H1 (cell line): Measurements from ENCODE around the gene ISG20L2. TPM values are rescaled to one million over a fixed set of nuclear protein-coding genes. Genes with fewer than 3 reads are reported as not detected.

Experiments used
- CTCF ChIA-PET: fragments of 300-600 bp; sonication (Branson Sonifier 250); formaldehyde crosslinking; loops from one replicate; lab custom pipeline; 2021; ENCODE audit not compliant: partially characterized antibody; lab: Charles Lee
- POLR2A ChIA-PET: fragments of 300-600 bp; sonication (Branson Sonifier 250); formaldehyde crosslinking; loops from one replicate; lab custom pipeline; 2021; ENCODE audit warnings: inconsistent platforms; ENCODE audit not compliant: partially characterized antibody; lab: Charles Lee
- DNase-seq, 2 experiments: peaks; one replicate each; pipeline versions ENCODE4 v3.0.0 to v3.0.0-alpha.2; 2010 to 2022; ENCODE audit warnings: low spot score in 2 of 2, low read depth in 1 of 2, mixed read lengths in 1 of 2
- FAIRE-seq: peaks from 2 replicates; lab custom pipeline; 2011; peaks lifted over from hg19 to GRCh38; lab: Jason Lieb, UNC
- H2AFZ ChIP-seq: 2 replicates; pipeline ENCODE4 v1.8.1; 2012; ENCODE audit warnings: low read length, inconsistent platforms
- H2AK5ac ChIP-seq: 2 replicates; pipeline ENCODE4 v1.6.1; 2013; ENCODE audit warnings: low read depth, low read length
- H2BK120ac ChIP-seq: replicated peaks from 2 replicates; pipeline ENCODE3; 2013; ENCODE audit warnings: low read depth, low read length, inconsistent platforms
- H2BK12ac ChIP-seq: 2 replicates; pipeline ENCODE4 v1.6.1; 2013; ENCODE audit warnings: low read depth, low read length
- H2BK15ac ChIP-seq: 2 replicates; pipeline ENCODE4 v1.6.1; 2013; ENCODE audit warnings: low read length
- H2BK20ac ChIP-seq: 2 replicates; pipeline ENCODE4 v1.6.1; 2013; ENCODE audit warnings: low read length
- H2BK5ac ChIP-seq: 2 replicates; pipeline ENCODE4 v1.6.1; 2013; ENCODE audit warnings: low read depth, low read length
- H3K14ac ChIP-seq: 2 replicates; pipeline ENCODE4 v1.6.1; 2013; ENCODE audit warnings: inconsistent platforms; ENCODE audit not compliant: insufficient read length
- H3K18ac ChIP-seq: 2 replicates; pipeline ENCODE4 v1.6.1; 2013; ENCODE audit warnings: low read length; ENCODE audit errors: extremely low read depth
- H3K23ac ChIP-seq: 2 replicates; pipeline ENCODE4 v1.6.1; 2013; ENCODE audit warnings: inconsistent platforms; ENCODE audit not compliant: insufficient read length
- H3K23me2 ChIP-seq: 2 replicates; pipeline ENCODE4 v1.6.1; 2013; ENCODE audit warnings: low read depth, low read length
- H3K27ac ChIP-seq: 2 replicates; pipeline ENCODE4 v1.6.1; 2011; ENCODE audit warnings: low read depth, low read length, inconsistent platforms
- H3K27me3 ChIP-seq, 4 experiments: replicated peaks in 1 of 4; 1 replicate in 1 of 4; 2 replicates in 3 of 4; pipeline versions ENCODE4 v1.6.1 to v1.8.1; 2011 to 2013; ENCODE audit warnings: low read length in 3 of 4, mild to moderate bottlenecking in 3 of 4, inconsistent platforms in 2 of 4, mixed read lengths in 2 of 4, moderate library complexity in 1 of 4; ENCODE audit not compliant: control insufficient read depth in 3 of 4, insufficient read depth in 3 of 4; ENCODE audit errors: extremely low read depth in 1 of 4
- H3K36me3 ChIP-seq, 4 experiments: 2 replicates each; pipeline versions ENCODE4 v1.6.1 to v1.8.1; 2011 to 2013; ENCODE audit warnings: mild to moderate bottlenecking in 4 of 4, low read length in 3 of 4, moderate library complexity in 2 of 4, control low read depth in 1 of 4, inconsistent platforms in 1 of 4; ENCODE audit not compliant: insufficient read depth in 4 of 4, control insufficient read depth in 2 of 4
- H3K4ac ChIP-seq: replicated peaks from 2 replicates; pipeline ENCODE3; 2013; ENCODE audit warnings: low read length, low read depth, mixed read lengths, inconsistent platforms; ENCODE audit not compliant: insufficient read length
- H3K4me1 ChIP-seq, 4 experiments: replicated peaks in 1 of 4; 1 replicate in 1 of 4; 2 replicates in 3 of 4; pipeline versions ENCODE4 v1.6.1 to v1.8.1; 2011 to 2013; ENCODE audit warnings: low read length in 3 of 4, inconsistent platforms in 2 of 4, mixed read lengths in 1 of 4; ENCODE audit not compliant: insufficient read depth in 4 of 4, control insufficient read depth in 3 of 4
- H3K4me2 ChIP-seq, 2 experiments: 2 replicates each; pipeline versions ENCODE4 v1.6.1 to v1.8.1; 2011 to 2013; ENCODE audit warnings: low read depth in 2 of 2, low read length in 2 of 2, control low read depth in 1 of 2, inconsistent platforms in 1 of 2, mild to moderate bottlenecking in 1 of 2; ENCODE audit not compliant: insufficient read depth in 1 of 2
- H3K4me3 ChIP-seq, 4 experiments: fragments of 200-600, 300-600 bp in 1 of 4; sonication (generic), shearing (Covaris generic), sonication (Bioruptor Twin) in 1 of 4; 2 replicates each; pipeline versions ENCODE4 v1.5.1 to v1.8.1; 2011 to 2016; ENCODE audit warnings: low read length in 4 of 4, low read depth in 3 of 4, control low read depth in 2 of 4, inconsistent platforms in 2 of 4, mild to moderate bottlenecking in 2 of 4, mixed read lengths in 1 of 4, moderate library complexity in 1 of 4; ENCODE audit not compliant: insufficient read depth in 2 of 4; ENCODE audit errors: extremely low read depth in 1 of 4
- H3K56ac ChIP-seq: replicated peaks from 2 replicates; pipeline ENCODE3; 2013; ENCODE audit warnings: low read depth, mild to moderate bottlenecking, mixed read lengths, low read length, inconsistent platforms; ENCODE audit not compliant: insufficient read length
- H3K79me1 ChIP-seq: 2 replicates; pipeline ENCODE4 v1.6.1; 2013; ENCODE audit warnings: low read depth, low read length, control low read depth
- H3K79me2 ChIP-seq, 2 experiments: 2 replicates each; pipeline versions ENCODE4 v1.6.1 to v1.8.1; 2012 to 2013; ENCODE audit warnings: low read length in 2 of 2, mild to moderate bottlenecking in 2 of 2, inconsistent platforms in 1 of 2; ENCODE audit not compliant: insufficient read depth in 2 of 2, control insufficient read depth in 1 of 2
- H3K9ac ChIP-seq, 4 experiments: replicated peaks in 1 of 4; 1 replicate in 1 of 4; 2 replicates in 3 of 4; pipeline versions ENCODE4 v1.6.1 to v1.8.1; 2011 to 2013; ENCODE audit warnings: low read depth in 3 of 4, low read length in 3 of 4, control low read depth in 2 of 4, mild to moderate bottlenecking in 2 of 4, moderate library complexity in 2 of 4, inconsistent platforms in 1 of 4; ENCODE audit errors: extremely low read depth in 1 of 4
- H3K9me3 ChIP-seq, 2 experiments: 2 replicates each; pipeline versions ENCODE4 v1.6.1 to v1.8.1; 2012 to 2013; ENCODE audit warnings: mild to moderate bottlenecking in 2 of 2, moderate library complexity in 2 of 2, control low read depth in 1 of 2, inconsistent platforms in 1 of 2, low read depth in 1 of 2, low read length in 1 of 2, mixed read lengths in 1 of 2; ENCODE audit not compliant: insufficient read depth in 2 of 2
- H4K20me1 ChIP-seq, 2 experiments: replicated peaks in 1 of 2; 2 replicates each; pipeline versions ENCODE3 to v1.8.1; 2011 to 2013; ENCODE audit warnings: inconsistent platforms in 2 of 2, low read length in 2 of 2, mild to moderate bottlenecking in 1 of 2; ENCODE audit not compliant: insufficient read depth in 2 of 2, control insufficient read depth in 1 of 2
- H4K5ac ChIP-seq: 2 replicates; pipeline ENCODE4 v1.6.1; 2013; ENCODE audit warnings: low read length, low read depth, mixed read lengths, inconsistent platforms; ENCODE audit not compliant: insufficient read length
- H4K8ac ChIP-seq: 2 replicates; pipeline ENCODE4 v1.8.0; 2013; ENCODE audit warnings: mild to moderate bottlenecking, moderate library complexity, low read length, inconsistent platforms; ENCODE audit not compliant: insufficient read depth; ENCODE audit errors: extremely low read depth
- H4K91ac ChIP-seq: replicated peaks from 2 replicates; pipeline ENCODE3; 2013; ENCODE audit warnings: low read length, mixed read lengths, inconsistent platforms; ENCODE audit not compliant: insufficient read length
- BCL11A ChIP-seq, 2 experiments: IDR thresholded peaks; one replicate each; pipeline ENCODE4 v1.6.1; 2011; ENCODE audit warnings: low read depth in 2 of 2, low read length in 2 of 2, mild to moderate bottlenecking in 2 of 2
- WGBS, 2 experiments: shearing (Covaris generic) in 1 of 2; methylation state at CpG; one replicate each; pipeline versions ENCODE4 v1.1.6 to v1.1.7; 2013 to 2015; ENCODE audit warnings: low lambda C conversion rate in 2 of 2, mixed read lengths in 2 of 2, inconsistent platforms in 1 of 2, low coverage in 1 of 2, missing lambda C conversion rate in 1 of 2; ENCODE audit not compliant: insufficient replicate concordance in 2 of 2, insufficient coverage in 1 of 2, insufficient read length in 1 of 2; ENCODE audit errors: extremely low coverage in 1 of 2, missing lambda C conversion rate in 1 of 2; 5-methylcytosine and 5-hydroxymethylcytosine counted together
- polyA plus RNA-seq, 7 experiments: library from polyadenylated mRNA; depleted of rRNA in 3 of 7; stranded (reverse) in 5 of 7; unstranded in 2 of 7; fragments of >200 nt in 5 of 7; fragments of 200-250 nt in 2 of 7; gene quantifications; 1 replicate in 5 of 7; 2 replicates in 1 of 7; 4 replicates in 1 of 7; pipeline versions ENCODE4 v1.2.1 to v1.2.3, GENCODE V29; 2011 to 2013; ENCODE audit warnings: missing spikeins in 2 of 7, mixed read lengths in 2 of 7
- total RNA-seq: library from RNA; stranded (reverse); fragmentation: NEBNext Ultra II Directional; extraction: Animal tissue kit (Norgen Biotek cat#: 25700); gene quantifications from 2 replicates; pipeline ENCODE4 v1.2.1, GENCODE V29; 2021

ISG20L2 gene
- total and polyA plus RNA-seq, 2 of the 8 experiments (the other 6 are each of a cell fraction or from before 2014, with no cell fraction given), result 47.5 to 53.0 TPM

DNA sequence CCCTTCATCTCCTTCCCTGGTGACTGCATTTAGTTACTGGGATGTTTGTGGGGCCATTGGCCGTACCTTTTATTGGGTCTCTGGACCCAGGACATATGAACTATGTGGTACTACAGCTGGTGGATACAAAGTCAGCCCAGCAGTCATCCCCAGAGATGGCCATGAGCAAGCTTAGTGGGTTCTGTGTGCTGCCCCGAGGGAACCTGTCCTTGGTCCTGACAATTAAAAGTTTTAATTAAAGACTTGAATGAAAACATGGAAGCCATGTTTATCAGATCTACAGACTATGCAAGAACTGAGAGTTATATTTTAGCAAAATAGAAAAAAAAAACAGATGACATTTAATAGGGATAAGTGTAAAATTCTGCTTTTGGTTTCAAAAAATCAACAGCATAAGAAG is 48.5 kb downstream of the ISG20L2 start:
- no peak overlapping the region for H2BK20ac ChIP-seq
- no peak for FAIRE-seq
- POLR2A ChIA-PET, result interaction anchor here (0.8 to 13.8 kb wide), 4 partner anchors 10 to 48 kb away, joined by 3 to 419 read pairs (median 106); partner anchors contain the start of genes ISG20L2 and METTL25B

More for the DNA sequence above, 48.5 kb downstream of the ISG20L2 start:
- peaks cover 6% of the 10 kb centered on the region; the same call in 1 of the 2 replicates for H3K79me1 ChIP-seq
- no peak overlapping the region for H4K91ac ChIP-seq
- no peaks in the 10 kb centered on the region for H3K9me3 ChIP-seq
- no peak overlapping the region for H3K18ac ChIP-seq
- H3K56ac ChIP-seq, result no peak overlapping the region
- no peak overlapping the region for H3K4me2 ChIP-seq
- no peak overlapping the region for H3K27ac ChIP-seq
- CTCF ChIA-PET, result interaction anchor here (0.6 to 66.0 kb wide), 7 partner anchors 7 to 290 kb away, joined by 5 to 4284 read pairs (median 158); partner anchors contain the start of genes BCAN, CRABP2, HAPLN2 and ISG20L2
- no peak overlapping the region for H3K4me3 ChIP-seq
- no peak overlapping the region for H2AFZ ChIP-seq
- peaks cover 4 to 21% (median 12%) of the 10 kb centered on the region in 4 experiments for H3K4me1 ChIP-seq
- no peak overlapping the region for H2BK15ac ChIP-seq
- H3K36me3 ChIP-seq, result no peaks in the 10 kb centered on the region; a peak in 1 of 8 replicates
- H2BK12ac ChIP-seq, result no peak overlapping the region
- H4K5ac ChIP-seq, result no peak overlapping the region
- no peak overlapping the region for H4K8ac ChIP-seq
- H2AK5ac ChIP-seq, result no peak overlapping the region
- H3K79me2 ChIP-seq, result peaks cover 5 to 21% of the 10 kb centered on the region in 2 experiments; a peak in 3 of 4 replicates
- 89% methylated on average over 2 of the region's 2 CpGs; no CpG with 5 or more reads in 1 of the 2 experiments for WGBS, 2 experiments
- H3K4ac ChIP-seq, result no peak overlapping the region
- H3K23me2 ChIP-seq, result peaks cover 15% of the 10 kb centered on the region
- no peaks in the 10 kb centered on the region; a peak in 2 of 7 replicates for H3K27me3 ChIP-seq
- H3K23ac ChIP-seq, result no peak overlapping the region
- no peak overlapping the region for H3K14ac ChIP-seq
- no peak overlapping the region for H3K9ac ChIP-seq
- no peak overlapping the region for H2BK5ac ChIP-seq
- DNase-seq, result no peak
- no peak overlapping the region for H2BK120ac ChIP-seq
- peaks cover 0 to 3% of the 10 kb centered on the region in 2 experiments for H4K20me1 ChIP-seq
- TF ChIP-seq BCL11A (IDR thresholded peaks at IDR 0.05; ENCODE audit: low read depth in 2 of 2, low read length in 2 of 2), result no peak
